ENCODE data around the gene PAM16.

Gene PAM16

GRCh38 chr16:4391631-4392381, 40.7 kb upstream of the PAM16 start:
- no peak for TF ChIP-seq CTCF (IDR thresholded peaks at IDR 0.05; ENCODE audit: borderline replicate concordance, insufficient read depth, low read depth, low read length)
- H3K4me3 ChIP-seq (ENCODE audit: low read depth, low read length), result no peak overlapping the region

- TF ChIP-seq CTCF (IDR thresholded peaks at IDR 0.05; ENCODE audit: borderline replicate concordance, insufficient read depth, low read depth, low read length), result no peak
- no peak overlapping the region for H3K4me3 ChIP-seq (ENCODE audit: low read depth, low read length)
These were observed 39.4 kb upstream of the PAM16 start for GRCh38 chr16:4390266-4391260.

GRCh38 chr16:4389051-4389955, 38.2 kb upstream of the PAM16 start:
- no peak overlapping the region for H3K4me3 ChIP-seq (ENCODE audit: low read depth, low read length)
- no peak for TF ChIP-seq CTCF (IDR thresholded peaks at IDR 0.05; ENCODE audit: borderline replicate concordance, insufficient read depth, low read depth, low read length)

GRCh38 chr16:4388271-4389021, 37.3 kb upstream of the PAM16 start:
- H3K4me3 ChIP-seq (ENCODE audit: low read depth, low read length), result no peak overlapping the region
- TF ChIP-seq CTCF (IDR thresholded peaks at IDR 0.05; ENCODE audit: borderline replicate concordance, insufficient read depth, low read depth, low read length), result no peak

- no peak overlapping the region for H3K4me3 ChIP-seq (ENCODE audit: low read depth, low read length)
- no peak for TF ChIP-seq CTCF (IDR thresholded peaks at IDR 0.05; ENCODE audit: borderline replicate concordance, insufficient read depth, low read depth, low read length)
These were observed 36.7 kb upstream of the PAM16 start for GRCh38 chr16:4387781-4388180.

GRCh38 chr16:4386951-4387565, 35.9 kb upstream of the PAM16 start:
- TF ChIP-seq CTCF (IDR thresholded peaks at IDR 0.05; ENCODE audit: borderline replicate concordance, insufficient read depth, low read depth, low read length), result no peak
- no peak overlapping the region for H3K4me3 ChIP-seq (ENCODE audit: low read depth, low read length)
